DOHH2 (cell line): ENCODE data around the gene TMEM132D.

Source experiments
- H3F3A ChIP-seq: fragments of 200-600 bp; sonication (generic), shearing (Covaris generic); 2 replicates; pipeline ENCODE4 v1.6.0; 2016; ENCODE audit warnings: antibody characterized with exemption, mild to moderate bottlenecking; ENCODE audit not compliant: control insufficient read depth, insufficient read depth
- H3K27ac ChIP-seq: fragments of 200-600 bp; sonication (generic); 2 replicates; pipeline ENCODE4 v1.5.1; 2014; ENCODE audit warnings: low read depth, mild to moderate bottlenecking, low read length, moderate library complexity
- H3K27me3 ChIP-seq: fragments of 200-600 bp; sonication (generic); 2 replicates; pipeline ENCODE4 v1.6.1; 2014; ENCODE audit warnings: mild to moderate bottlenecking, low read length, mixed read lengths; ENCODE audit not compliant: control insufficient read depth
- H3K36me3 ChIP-seq: fragments of 200-600 bp; sonication (generic); 2 replicates; pipeline ENCODE4 v1.6.1; 2014; ENCODE audit warnings: mild to moderate bottlenecking, low read length, moderate library complexity, mixed read lengths; ENCODE audit not compliant: control insufficient read depth
- H3K4me1 ChIP-seq: fragments of 200-600 bp; sonication (generic); 2 replicates; pipeline ENCODE4 v1.6.1; 2014; ENCODE audit warnings: mild to moderate bottlenecking, low read length, mixed read lengths; ENCODE audit not compliant: control insufficient read depth
- H3K4me2 ChIP-seq: fragments of 200-600 bp; sonication (generic); 2 replicates; pipeline ENCODE4 v1.6.0; 2014; ENCODE audit warnings: mild to moderate bottlenecking, low read length, moderate library complexity
- H3K4me3 ChIP-seq: fragments of 200-600 bp; sonication (generic); 2 replicates; pipeline ENCODE4 v1.5.1; 2014; ENCODE audit warnings: mild to moderate bottlenecking, low read length, mixed read lengths
- H3K79me2 ChIP-seq: fragments of 200-600 bp; sonication (generic); 2 replicates; pipeline ENCODE4 v1.6.1; 2014; ENCODE audit warnings: mild to moderate bottlenecking, low read length, mixed read lengths; ENCODE audit not compliant: control insufficient read depth
- H3K9me2 ChIP-seq: fragments of 200-600 bp; sonication (generic); replicated peaks from 2 replicates; pipeline ENCODE4 v1.6.1; 2014; ENCODE audit warnings: mild to moderate bottlenecking, low read length, mixed read lengths; ENCODE audit not compliant: control insufficient read depth
- H3K9me3 ChIP-seq: fragments of 200-600 bp; sonication (generic); 2 replicates; pipeline ENCODE4 v1.6.1; 2014; ENCODE audit warnings: antibody characterized with exemption, low read length, mixed read lengths; ENCODE audit not compliant: control insufficient read depth, insufficient read depth
- H4K20me1 ChIP-seq: fragments of 200-600 bp; sonication (generic); 2 replicates; pipeline ENCODE4 v1.6.0; 2014; ENCODE audit warnings: low read depth, mild to moderate bottlenecking, antibody characterized with exemption, low read length, moderate library complexity; ENCODE audit not compliant: control insufficient read depth, insufficient read depth
- EZH2phosphoT487 ChIP-seq: fragments of 200-600 bp; sonication (generic); IDR thresholded peaks from 2 replicates; pipeline ENCODE4 v1.6.1; 2017; ENCODE audit warnings: borderline replicate concordance, mild to moderate bottlenecking, antibody characterized with exemption, low read length, moderate library complexity, mixed read lengths
- TF ChIP-seq, protein P1 (sequence below): fragments of 200-600 bp; sonication (generic); IDR thresholded peaks from one replicate; pipeline ENCODE4 v1.5.1; 2014; ENCODE audit warnings: antibody characterized with exemption, mild to moderate bottlenecking, low read depth, low read length; ENCODE audit not compliant: poor library complexity, severe bottlenecking

Gene TMEM132D

DNA sequence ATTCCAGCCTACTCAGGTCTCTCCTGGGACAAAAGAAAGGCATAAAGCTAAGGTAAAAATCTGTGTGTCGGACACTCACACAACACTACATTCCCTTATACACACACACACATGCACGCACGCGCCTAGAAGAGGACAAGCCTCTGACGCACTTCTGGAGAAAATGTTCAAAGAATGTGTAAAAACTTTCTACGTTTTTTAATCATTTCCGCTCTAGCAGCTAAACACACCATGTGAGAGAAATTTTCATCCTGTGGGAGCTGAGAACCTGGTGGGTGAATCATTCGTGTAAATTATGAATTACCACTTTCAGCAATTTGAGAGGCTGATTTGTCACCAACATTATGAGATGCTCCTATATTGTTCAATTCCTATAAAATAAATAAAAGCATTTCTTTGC is 494.5 kb downstream of the TMEM132D start:
- TF ChIP-seq, protein P1, sequence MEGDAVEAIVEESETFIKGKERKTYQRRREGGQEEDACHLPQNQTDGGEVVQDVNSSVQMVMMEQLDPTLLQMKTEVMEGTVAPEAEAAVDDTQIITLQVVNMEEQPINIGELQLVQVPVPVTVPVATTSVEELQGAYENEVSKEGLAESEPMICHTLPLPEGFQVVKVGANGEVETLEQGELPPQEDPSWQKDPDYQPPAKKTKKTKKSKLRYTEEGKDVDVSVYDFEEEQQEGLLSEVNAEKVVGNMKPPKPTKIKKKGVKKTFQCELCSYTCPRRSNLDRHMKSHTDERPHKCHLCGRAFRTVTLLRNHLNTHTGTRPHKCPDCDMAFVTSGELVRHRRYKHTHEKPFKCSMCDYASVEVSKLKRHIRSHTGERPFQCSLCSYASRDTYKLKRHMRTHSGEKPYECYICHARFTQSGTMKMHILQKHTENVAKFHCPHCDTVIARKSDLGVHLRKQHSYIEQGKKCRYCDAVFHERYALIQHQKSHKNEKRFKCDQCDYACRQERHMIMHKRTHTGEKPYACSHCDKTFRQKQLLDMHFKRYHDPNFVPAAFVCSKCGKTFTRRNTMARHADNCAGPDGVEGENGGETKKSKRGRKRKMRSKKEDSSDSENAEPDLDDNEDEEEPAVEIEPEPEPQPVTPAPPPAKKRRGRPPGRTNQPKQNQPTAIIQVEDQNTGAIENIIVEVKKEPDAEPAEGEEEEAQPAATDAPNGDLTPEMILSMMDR = no peak
- no peak for TF ChIP-seq EZH2phosphoT487
- Histone ChIP-seq H3K9me3 (no peaks in the 10 kb centered on the region), H3K4me3 (no peak overlapping the region), H3K27ac (no peak overlapping the region), H3K79me2 (no peaks in the 10 kb centered on the region), H3F3A (no peaks in the 10 kb centered on the region), H4K20me1 (no peaks in the 10 kb centered on the region), H3K9me2 (no peaks in the 10 kb centered on the region), H3K4me1 (no peaks in the 10 kb centered on the region), H3K36me3 (no peaks in the 10 kb centered on the region), H3K27me3 (no peaks in the 10 kb centered on the region), H3K4me2 (no peak overlapping the region)

DNA sequence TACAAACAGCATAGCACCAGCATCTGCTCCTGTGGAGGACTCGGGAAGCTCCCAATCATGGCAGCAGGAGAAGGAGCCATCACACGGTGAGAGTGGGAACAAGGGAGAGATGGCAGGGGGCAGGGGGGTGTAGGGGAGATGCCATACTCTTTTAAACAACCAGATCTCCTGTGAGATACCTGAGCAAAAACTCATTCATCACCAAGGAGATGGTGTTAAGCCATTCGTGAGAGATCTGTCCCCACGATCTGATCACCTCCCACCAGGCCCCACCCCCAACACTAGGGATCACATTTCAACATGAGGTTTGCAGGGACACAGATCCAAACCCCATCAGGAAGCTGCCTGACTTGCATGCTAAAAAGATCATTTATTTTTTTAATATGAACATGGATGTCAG is 499.3 kb downstream of the TMEM132D start:
- H3K9me3 ChIP-seq = no peaks in the 10 kb centered on the region
- H3K4me1 ChIP-seq = no peaks in the 10 kb centered on the region
- TF ChIP-seq EZH2phosphoT487 = no peak
- TF ChIP-seq, protein P1 = no peak
- no peak overlapping the region for H3K27ac ChIP-seq
- no peaks in the 10 kb centered on the region for H3K27me3 ChIP-seq
- H4K20me1 ChIP-seq = no peaks in the 10 kb centered on the region
- H3K36me3 ChIP-seq = no peaks in the 10 kb centered on the region
- no peaks in the 10 kb centered on the region for H3K79me2 ChIP-seq
- H3F3A ChIP-seq = no peaks in the 10 kb centered on the region
- H3K4me2 ChIP-seq = no peak overlapping the region
- no peak overlapping the region for H3K4me3 ChIP-seq
- H3K9me2 ChIP-seq = no peaks in the 10 kb centered on the region

DNA sequence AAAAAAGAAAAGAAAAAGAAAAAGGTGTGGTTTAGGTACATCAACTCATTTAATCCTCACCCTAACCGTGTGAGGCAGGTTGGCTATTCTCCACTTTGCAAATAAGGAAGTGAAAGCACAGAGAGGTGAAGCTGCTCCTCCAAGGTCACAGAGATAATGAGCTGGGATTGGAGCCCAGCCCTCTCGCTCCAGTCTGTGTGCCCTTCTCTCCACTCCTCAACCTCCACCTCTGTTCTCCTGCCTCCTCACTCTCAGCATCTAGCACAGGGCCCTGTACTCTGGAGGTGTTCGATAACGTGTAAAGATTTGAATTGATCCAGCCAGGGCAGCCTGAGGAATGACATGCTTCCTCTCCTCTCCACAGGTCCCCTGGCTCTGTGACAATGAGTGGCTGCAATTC is 502.3 kb downstream of the TMEM132D start:
- H4K20me1 ChIP-seq = no peaks in the 10 kb centered on the region
- no peaks in the 10 kb centered on the region for H3K9me3 ChIP-seq
- no peaks in the 10 kb centered on the region for H3F3A ChIP-seq
- H3K27ac ChIP-seq = no peak overlapping the region
- TF ChIP-seq, protein P1 = no peak
- no peak for TF ChIP-seq EZH2phosphoT487
- no peaks in the 10 kb centered on the region for H3K27me3 ChIP-seq
- H3K9me2 ChIP-seq = no peaks in the 10 kb centered on the region
- no peak overlapping the region for H3K4me2 ChIP-seq
- H3K36me3 ChIP-seq = no peaks in the 10 kb centered on the region
- H3K4me3 ChIP-seq = no peak overlapping the region
- H3K79me2 ChIP-seq = no peaks in the 10 kb centered on the region
- H3K4me1 ChIP-seq = no peaks in the 10 kb centered on the region
